LNCaP clone FGC (cell line): ENCODE results near the gene FMN1.

Experiments
- DNase-seq: peaks from one replicate; pipeline ENCODE4 v3.0.0-alpha.2; 2011; ENCODE audit warnings: low read depth
- H3K4me3 ChIP-seq: 2 replicates; pipeline ENCODE4 v1.5.1; 2011; ENCODE audit warnings: mild to moderate bottlenecking, low read depth, low read length, control low read depth
- CTCF ChIP-seq: IDR thresholded peaks from 2 replicates; pipeline ENCODE4 v1.5.1; 2012; ENCODE audit warnings: mild to moderate bottlenecking; ENCODE audit not compliant: control insufficient read depth, insufficient read depth; ENCODE audit errors: extremely low read depth

Gene FMN1

GRCh38 chr15:33188641-33189257 lies 5.8 kb downstream of the FMN1 start:
- no peak for DNase-seq
- TF ChIP-seq CTCF, result no peak

GRCh38 chr15:33188159-33188558 lies 6.4 kb downstream of the FMN1 start:
- no peak overlapping the region for H3K4me3 ChIP-seq
- TF ChIP-seq CTCF, result no peak

More at GRCh38 chr15:33188641-33189257, 5.8 kb downstream of the FMN1 start:
- no peak overlapping the region for H3K4me3 ChIP-seq

GRCh38 chr15:33183334-33183733 lies 11.2 kb downstream of the FMN1 start:
- no peak overlapping the region for H3K4me3 ChIP-seq
- TF ChIP-seq CTCF, result no peak
- no peak for DNase-seq

More at GRCh38 chr15:33188159-33188558, 6.4 kb downstream of the FMN1 start:
- no peak for DNase-seq

GRCh38 chr15:33182926-33183325 lies 11.6 kb downstream of the FMN1 start:
- no peak for TF ChIP-seq CTCF
- DNase-seq, result no peak

GRCh38 chr15:33182278-33182905 lies 12.1 kb downstream of the FMN1 start:
- no peak for TF ChIP-seq CTCF
- no peak overlapping the region for H3K4me3 ChIP-seq
- no peak for DNase-seq

More at GRCh38 chr15:33182926-33183325, 11.6 kb downstream of the FMN1 start:
- no peak overlapping the region for H3K4me3 ChIP-seq

GRCh38 chr15:33179874-33180273 lies 14.6 kb downstream of the FMN1 start:
- no peak for TF ChIP-seq CTCF
- no peak for DNase-seq
- H3K4me3 ChIP-seq, result no peak overlapping the region
